T47D (cell line): Measurements from ENCODE around the gene FADS6.
A peak's percentile ranks its signal among the peaks of the same experiment; 100 is the strongest.

Experiments used
- DNase-seq, 2 experiments: peaks; one replicate each; pipeline versions ENCODE4 v3.0.0 to v3.0.0-alpha.2; 2011 to 2012; ENCODE audit warnings: low read depth in 1 of 2, low spot score in 1 of 2
- JUND ChIP-seq: IDR thresholded peaks from 2 replicates; pipeline ENCODE4 v1.6.1; 2012; ENCODE audit warnings: low read depth
- in situ Hi-C: cut with HindIII; loops from 2 replicates; pipeline ENCODE4 v1.10.0; 2016; ENCODE audit warnings: low sequenced_read_pairs, low pct_unique_long_range_greater_than_20kb

The FADS6 gene

GRCh38 chr17:74924250-74924948, 31.0 kb upstream of the FADS6 start, which contains the start of gene OTOP2:
Gene OTOP2, plus strand, starts transcription at chr17:74924273. Its CDS starts 360 bp downstream, at chr17:74924633.
- TF ChIP-seq JUND: no peak
- no peak for DNase-seq
- in situ Hi-C loops: no loop called here

- peak; percentile 74 to 93 for DNase-seq
- TF ChIP-seq JUND: no peak
- in situ Hi-C loops: no loop called here
These were observed 30.3 kb upstream of the FADS6 start for GRCh38 chr17:74923538-74924249.

GRCh38 chr17:74922694-74923537, 29.5 kb upstream of the FADS6 start, which contains the start of gene USH1G:
Gene USH1G, minus strand, starts transcription at chr17:74923255. Its CDS starts 182 bp downstream, at chr17:74923073.
- no peak for TF ChIP-seq JUND
- peak; percentile 64 to 90 for DNase-seq
- in situ Hi-C loops: no loop called here

- no peak for TF ChIP-seq JUND
- DNase-seq: no peak
- in situ Hi-C loops: no loop called here
These were observed 28.7 kb upstream of the FADS6 start for GRCh38 chr17:74922172-74922571.

- in situ Hi-C loops: no loop called here
- DNase-seq: no peak
- no peak for TF ChIP-seq JUND
These were observed 28.3 kb upstream of the FADS6 start for GRCh38 chr17:74921769-74922168.

GRCh38 chr17:74921026-74921681, 27.7 kb upstream of the FADS6 start:
- no peak for TF ChIP-seq JUND
- DNase-seq: no peak
- in situ Hi-C loops: no loop called here

- TF ChIP-seq JUND: no peak
- in situ Hi-C loops: no loop called here
- DNase-seq: no peak
These were observed 27.2 kb upstream of the FADS6 start for GRCh38 chr17:74920642-74921025.

GRCh38 chr17:74920306-74920620, 26.8 kb upstream of the FADS6 start:
- in situ Hi-C loops: no loop called here
- no peak for TF ChIP-seq JUND
- no peak for DNase-seq

GRCh38 chr17:74919440-74920305, 26.2 kb upstream of the FADS6 start:
- DNase-seq: no peak
- in situ Hi-C loops: no loop called here
- TF ChIP-seq JUND: no peak

- no peak for DNase-seq
- TF ChIP-seq JUND: no peak
- in situ Hi-C loops: no loop called here
These were observed 25.5 kb upstream of the FADS6 start for GRCh38 chr17:74918906-74919305.

GRCh38 chr17:74917430-74917829, 24.0 kb upstream of the FADS6 start:
- in situ Hi-C loops: no loop called here
- TF ChIP-seq JUND: no peak
- DNase-seq: no peak

GRCh38 chr17:74916851-74917199, 23.4 kb upstream of the FADS6 start:
- TF ChIP-seq JUND: no peak
- DNase-seq: no peak
- in situ Hi-C loops: no loop called here
